GM12878 (cell line): Measurements from ENCODE around the gene MTMR3. TPM values are rescaled to one million over a fixed set of nuclear protein-coding genes. Genes with fewer than 3 reads are reported as not detected.

Source experiments
- ATAC-seq: fragments of 200-7000 bp; cut with Tn5 transposase; 3 replicates; pipeline ENCODE4 v1.9.1; 2020; ENCODE audit warnings: mild to moderate bottlenecking, moderate library complexity
- BruUV-seq: library from RNA; stranded (reverse); fragments of 400-500 nt; replicated peaks from 2 replicates; lab custom pipeline; 2021; lab: Mats Ljungman, UMichigan
- CTCF ChIA-PET: fragments of 300-600 bp; sonication (Branson Sonifier 250); formaldehyde crosslinking; extraction: SDS; loops from one replicate; lab custom pipeline; 2021; ENCODE audit warnings: inconsistent platforms; lab: Yijun Ruan, JAX
- POLR2A ChIA-PET: fragments of 350-600 bp; formaldehyde crosslinking; extraction: SDS; loops from one replicate; lab custom pipeline; 2021; ENCODE audit warnings: inconsistent platforms; lab: Charles Lee
- RAD21 ChIA-PET: fragments of 300-600 bp; sonication (Branson Sonifier 250); formaldehyde crosslinking; loops from one replicate; lab custom pipeline; 2023; ENCODE audit warnings: antibody characterized with exemption; ENCODE audit not compliant: unreplicated experiment; lab: Charles Lee
- SMC1A ChIA-PET: fragments of 300-600 bp; sonication (Branson Sonifier 250); formaldehyde crosslinking; loops from one replicate; lab custom pipeline; 2023; ENCODE audit not compliant: unreplicated experiment, uncharacterized antibody; lab: Charles Lee
- DNase-seq: peaks from one replicate; pipeline ENCODE4 v3.0.0-alpha.2; 2011; ENCODE audit warnings: low read depth, low spot score
- FAIRE-seq: peaks from 3 replicates; lab custom pipeline; 2011; peaks lifted over from hg19 to GRCh38; lab: Jason Lieb, UNC
- H2AFZ ChIP-seq: 2 replicates; pipeline ENCODE4 v1.6.0; 2011; ENCODE audit warnings: low read depth, low read length, control low read depth; ENCODE audit not compliant: control insufficient read depth
- H3K27ac ChIP-seq: 2 replicates; pipeline ENCODE4 v1.5.1; 2011; ENCODE audit warnings: control low read depth; ENCODE audit not compliant: control insufficient read depth, insufficient read depth
- H3K27me3 ChIP-seq, 2 experiments: replicated peaks in 1 of 2; 2 replicates each; pipeline versions ENCODE4 v1.6.0 to v1.6.1; 2011; ENCODE audit warnings: low read length in 1 of 2; ENCODE audit not compliant: control insufficient read depth in 2 of 2, insufficient read depth in 2 of 2
- H3K36me3 ChIP-seq, 2 experiments: 2 replicates each; pipeline ENCODE4 v1.5.1; 2011; ENCODE audit warnings: low read length in 1 of 2; ENCODE audit not compliant: control insufficient read depth in 2 of 2, insufficient read depth in 2 of 2
- H3K4me1 ChIP-seq: 2 replicates; pipeline ENCODE4 v1.6.1; 2011; ENCODE audit warnings: mild to moderate bottlenecking, low read length, moderate library complexity, mixed read lengths; ENCODE audit not compliant: control insufficient read depth, insufficient read depth
- H3K4me2 ChIP-seq: 2 replicates; pipeline ENCODE4 v1.6.0; 2011; ENCODE audit warnings: control low read depth; ENCODE audit not compliant: control insufficient read depth, insufficient read depth
- H3K4me3 ChIP-seq: fragments of 200-600 bp; sonication (generic); 2 replicates; pipeline ENCODE4 v1.5.1; 2016
- H3K79me2 ChIP-seq: 2 replicates; pipeline ENCODE4 v1.6.0; 2011; ENCODE audit warnings: low read length; ENCODE audit not compliant: control insufficient read depth, insufficient read depth
- H3K9ac ChIP-seq: 2 replicates; pipeline ENCODE4 v1.8.0; 2011; ENCODE audit warnings: low read length, control low read depth, mixed read lengths; ENCODE audit not compliant: control insufficient read depth, insufficient read depth
- H3K9me3 ChIP-seq: replicated peaks from 3 replicates; pipeline ENCODE4 v1.5.1; 2011; ENCODE audit warnings: mild to moderate bottlenecking, low read length; ENCODE audit not compliant: control insufficient read depth, insufficient read depth
- H4K20me1 ChIP-seq: 2 replicates; pipeline ENCODE4 v1.6.0; 2011; ENCODE audit not compliant: control insufficient read depth, insufficient read depth
- BMI1 ChIP-seq: fragments of 450-650 bp; IDR thresholded peaks from 2 replicates; pipeline ENCODE4 v1.6.1; 2016; ENCODE audit warnings: mild to moderate bottlenecking, moderate library complexity, borderline replicate concordance
- CBX5 ChIP-seq: sonication (generic); IDR thresholded peaks from 2 replicates; pipeline ENCODE4 v1.6.1; 2016; ENCODE audit warnings: low read depth, moderate library complexity, mild to moderate bottlenecking, inconsistent platforms
- CEBPB ChIP-seq, 2 experiments: fragments of 150-350 bp in 1 of 2; IDR thresholded peaks; 2 replicates each; pipeline ENCODE4 v1.6.1; 2012 to 2014; ENCODE audit warnings: low read depth in 2 of 2, low read length in 2 of 2, borderline replicate concordance in 1 of 2, inconsistent platforms in 1 of 2
- E2F8 ChIP-seq: fragments of 450-650 bp; IDR thresholded peaks from 2 replicates; pipeline ENCODE4 v1.6.1; 2018; ENCODE audit warnings: mild to moderate bottlenecking, low read depth, moderate library complexity; ENCODE audit not compliant: partially characterized antibody
- EED ChIP-seq: sonication (generic); IDR thresholded peaks from 2 replicates; pipeline ENCODE4 v1.6.1; 2016; ENCODE audit warnings: antibody characterized with exemption, low read depth
- EP300 ChIP-seq, 2 experiments: fragments of 150-350 bp in 1 of 2; IDR thresholded peaks; 2 replicates each; pipeline ENCODE4 v1.6.1; 2011 to 2012; ENCODE audit warnings: low read depth in 2 of 2, low read length in 2 of 2, borderline replicate concordance in 1 of 2, improper control_type of control experiment in 1 of 2, inconsistent platforms in 1 of 2; ENCODE audit not compliant: control insufficient read depth in 1 of 2
- ESRRA ChIP-seq: IDR thresholded peaks from 2 replicates; pipeline ENCODE4 v1.6.1; 2012; ENCODE audit warnings: mild to moderate bottlenecking, low read length, improper control_type of control experiment
- FOS ChIP-seq: IDR thresholded peaks from 3 replicates; pipeline ENCODE4 v1.6.1; 2011; ENCODE audit warnings: borderline replicate concordance; ENCODE audit not compliant: insufficient read length; ENCODE audit errors: extremely low read depth
- GATAD2B ChIP-seq: fragments of 450-650 bp; conservative IDR thresholded peaks from 2 replicates; pipeline ENCODE4 v1.6.1; 2017; ENCODE audit warnings: low read depth, mild to moderate bottlenecking, moderate library complexity
- HDGF ChIP-seq: fragments of 450-650 bp; IDR thresholded peaks from 2 replicates; pipeline ENCODE4 v1.6.1; 2016; ENCODE audit warnings: antibody characterized with exemption
- IRF5 ChIP-seq: fragments of 450-650 bp; IDR thresholded peaks from 2 replicates; pipeline ENCODE4 v1.6.1; 2017; ENCODE audit warnings: borderline replicate concordance
- JUNB ChIP-seq: IDR thresholded peaks from 2 replicates; pipeline ENCODE4 v1.6.1; 2016; ENCODE audit warnings: antibody characterized with exemption, mild to moderate bottlenecking
- JUND ChIP-seq: IDR thresholded peaks from 2 replicates; pipeline ENCODE4 v1.6.1; 2012; ENCODE audit warnings: low read depth, mild to moderate bottlenecking, low read length, improper control_type of control experiment, moderate library complexity
- MTA2 ChIP-seq: fragments of 450-650 bp; IDR thresholded peaks from 2 replicates; pipeline ENCODE4 v1.6.1; 2016; ENCODE audit warnings: low read depth, mild to moderate bottlenecking, moderate library complexity
- NFIC ChIP-seq: IDR thresholded peaks from 2 replicates; pipeline ENCODE4 v1.6.1; 2012; ENCODE audit warnings: low read depth, mild to moderate bottlenecking, inconsistent platforms, low read length, moderate library complexity
- PBX3 ChIP-seq: IDR thresholded peaks from 2 replicates; pipeline ENCODE4 v1.6.1; 2011; ENCODE audit warnings: mild to moderate bottlenecking, low read depth, low read length, moderate library complexity; ENCODE audit not compliant: insufficient replicate concordance
- POU2F2 ChIP-seq: IDR thresholded peaks from 3 replicates; pipeline ENCODE4 v1.6.1; 2011; ENCODE audit warnings: low read depth, mild to moderate bottlenecking, low read length, borderline replicate concordance
- SP1 ChIP-seq: IDR thresholded peaks from one replicate; pipeline ENCODE4 v1.6.1; 2011; ENCODE audit warnings: low read depth, low read length
- SREBF2 ChIP-seq: IDR thresholded peaks from 2 replicates; pipeline ENCODE4 v1.6.1; 2012; ENCODE audit warnings: mild to moderate bottlenecking, low read length
- YBX1 ChIP-seq: fragments of 450-650 bp; IDR thresholded peaks from 2 replicates; pipeline ENCODE4 v1.6.1; 2016; ENCODE audit warnings: antibody characterized with exemption
- WGBS: methylation state at CpG from one replicate; pipeline ENCODE4 v1.1.6; 2016; ENCODE audit warnings: low lambda C conversion rate; ENCODE audit not compliant: insufficient replicate concordance, insufficient coverage; ENCODE audit errors: missing lambda C conversion rate; 5-methylcytosine and 5-hydroxymethylcytosine counted together
- in situ Hi-C: fragments of 300-500 bp; cut with MboI; formaldehyde crosslinking; loops from 9 replicates; pipeline ENCODE4 v1.14.3; 2018; ENCODE audit warnings: mixed read lengths
- intact Hi-C: fragments of 100-400 bp; cut with micrococcal nuclease; formaldehyde crosslinking; loops from one replicate; pipeline ENCODE4 v1.14.2; 2022; ENCODE audit not compliant: unreplicated experiment
- polyA plus RNA-seq, 11 experiments: library from polyadenylated mRNA; depleted of rRNA in 4 of 11; unstranded in 6 of 11; stranded (reverse) in 5 of 11; fragments of >200 nt; fragmentation: Nextera tagmentation in 4 of 11; fragmentation: Illumina TruSeq in 1 of 11; extraction: Ambion mirVana in 4 of 11; extraction: Trizol in 1 of 11; gene quantifications; 1 replicate in 1 of 11; 2 replicates in 10 of 11; pipeline versions ENCODE4 v1.2.1 to v1.2.3, GENCODE V29; 2011 to 2016; ENCODE audit warnings: inconsistent platforms in 2 of 11, missing spikeins in 2 of 11, low read depth in 1 of 11
- total RNA-seq, 4 experiments: library from RNA; depleted of rRNA in 3 of 4; stranded (reverse); fragments of >200 nt in 3 of 4; fragmentation: Illumina TruSeq in 1 of 4; extraction: Trizol in 1 of 4; gene quantifications; 2 replicates each; pipeline versions ENCODE4 v1.2.1 to v1.2.3, GENCODE V29; 2013 to 2021

The MTMR3 gene
- total and polyA plus RNA-seq, 10 of the 15 experiments (the other 5 are each of a cell fraction or from before 2014, with no cell fraction given), result 1.4 to 23.7 (median 10.6) TPM

DNA sequence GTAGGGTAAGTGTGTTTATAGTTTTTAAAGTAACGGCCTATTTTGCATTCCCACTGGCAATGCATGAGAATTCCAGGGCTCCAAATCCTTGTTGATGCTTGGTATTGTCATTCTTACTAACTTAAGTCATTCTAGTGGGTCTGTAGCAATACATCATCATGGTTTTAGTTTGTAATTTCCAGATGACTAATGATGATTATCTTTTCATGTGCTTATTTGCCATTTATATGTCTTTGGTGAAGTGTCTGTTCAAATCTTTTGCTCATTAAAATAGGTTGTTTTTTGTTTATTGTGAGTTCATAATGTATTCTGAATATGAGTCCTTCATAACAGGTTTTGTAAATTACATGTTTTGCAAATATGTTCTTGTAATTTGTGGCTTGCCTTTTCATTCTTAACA, 31.2 kb downstream of the MTMR3 start:
- DNase-seq (no peak), FAIRE-seq (no peak), ATAC-seq (no peak)
- peaks cover 2% of the 10 kb centered on the region; the same call in 1 of the 2 replicates for H3K79me2 ChIP-seq
- H2AFZ ChIP-seq, result no peak overlapping the region
- no peak overlapping the region for H3K9ac ChIP-seq
- H4K20me1 ChIP-seq, result no peaks in the 10 kb centered on the region
- TF ChIP-seq IRF5 (no peak), E2F8 (no peak), NFIC (no peak), EP300 (IDR thresholded peaks at IDR 0.05; ENCODE audit: borderline replicate concordance in 1 of 2, control insufficient read depth in 1 of 2, low read depth in 2 of 2, low read length in 2 of 2) (no peak), GATAD2B (no peak), EED (no peak), PBX3 (no peak), JUND (no peak), YBX1 (no peak), BMI1 (no peak), CBX5 (no peak), FOS (no peak), HDGF (no peak), SREBF2 (no peak), SP1 (no peak), MTA2 (no peak), JUNB (no peak), POU2F2 (no peak), ESRRA (no peak), CEBPB (IDR thresholded peaks at IDR 0.05; ENCODE audit: borderline replicate concordance in 1 of 2, low read depth in 2 of 2, low read length in 2 of 2) (no peak)
- ChIA-PET POLR2A (no interaction called here), RAD21 (no interaction called here), CTCF (no interaction called here), SMC1A (interaction anchor here (0.7 kb wide), 1 partner anchor 17 kb away, joined by 3 read pairs; no protein-coding TSS in a partner anchor)
- in situ Hi-C loops (no loop called here), intact Hi-C loops (no loop called here)
- H3K4me3 ChIP-seq, result no peak overlapping the region
- H3K4me1 ChIP-seq, result no peaks in the 10 kb centered on the region
- no peak overlapping the region for H3K4me2 ChIP-seq
- H3K9me3 ChIP-seq, result no peaks in the 10 kb centered on the region
- no TSS peak for BruUV-seq
- no peaks in the 10 kb centered on the region for H3K27me3 ChIP-seq
- H3K36me3 ChIP-seq, result no peaks in the 10 kb centered on the region
- H3K27ac ChIP-seq, result no peak overlapping the region
- WGBS, result 100% methylated on average over 1 of the region's 1 CpG
